ENCODE data around the gene PFKFB4.

GRCh38 chr3:48584836-48585235 lies 28.2 kb upstream of the PFKFB4 start:
- no peak for TF ChIP-seq CTCF (IDR thresholded peaks at IDR 0.05; ENCODE audit: insufficient read depth, low read length, poor library complexity, severe bottlenecking)
- TF ChIP-seq EZH2phosphoT487 (conservative IDR thresholded peaks at IDR 0.05; ENCODE audit: low read length), result no peak

Measured in SU-DHL-6 (cell line).